Measurements from ENCODE around the gene SPPL2B. TPM values are rescaled to one million over a fixed set of nuclear protein-coding genes. Genes with fewer than 3 reads are reported as not detected.

The SPPL2B gene
- total RNA-seq, 1 donor, result 267 TPM

- DNase-seq (ENCODE audit: low read depth in 2 of 3, low spot score in 2 of 3), result no peak
These were observed 71.1 kb downstream of the SPPL2B start for GRCh38 chr19:2399582-2399981.

Other genes starting within 250 kb of the SPPL2B start
- 65.4 TPM for gene MOB3A, start 232.4 kb upstream of the SPPL2B start, total RNA-seq
- gene IZUMO4, start 231.8 kb upstream of the SPPL2B start, total RNA-seq, result 2.2 TPM
- gene AP3D1, start 177.1 kb upstream of the SPPL2B start, total RNA-seq, result 137 TPM
- 14.8 TPM for gene DOT1L, start 164.8 kb upstream of the SPPL2B start, total RNA-seq
- 59.0 TPM for gene PLEKHJ1, start 92.4 kb upstream of the SPPL2B start, total RNA-seq
- gene SF3A2, start 91.9 kb upstream of the SPPL2B start, total RNA-seq, result 101 TPM
- gene AMH, start 79.4 kb upstream of the SPPL2B start, total RNA-seq, result 2.2 TPM
- gene JSRP1, start 72.3 kb upstream of the SPPL2B start, total RNA-seq, result 0.54 TPM
- under 0.01 TPM for gene PEAK3, start 46.5 kb upstream of the SPPL2B start, total RNA-seq
- 2.7 TPM for gene LINGO3, start 20.5 kb upstream of the SPPL2B start, total RNA-seq
- 586 TPM for gene LSM7, start 98 bp upstream of the SPPL2B start, total RNA-seq
- 8.3 TPM for gene TMPRSS9, start 31.6 kb downstream of the SPPL2B start, total RNA-seq
- gene TIMM13, start 98.9 kb downstream of the SPPL2B start, total RNA-seq, result 76.7 TPM
- 80.0 TPM for gene LMNB2, start 128.3 kb downstream of the SPPL2B start, total RNA-seq
- gene GADD45B, start 147.4 kb downstream of the SPPL2B start, total RNA-seq, result 110 TPM